ENCODE data around the gene KRT35.

The KRT35 gene

GRCh38 chr17:41512546-41513167 lies 31.7 kb upstream of the KRT35 start:
- DNase-seq (ENCODE audit: low read depth in 2 of 2, low spot score in 1 of 2), result no peak

GRCh38 chr17:41511716-41512115 lies 30.8 kb upstream of the KRT35 start:
- DNase-seq (ENCODE audit: low read depth in 2 of 2, low spot score in 1 of 2), result no peak

GRCh38 chr17:41511116-41511515 lies 30.2 kb upstream of the KRT35 start:
- DNase-seq (ENCODE audit: low read depth in 2 of 2, low spot score in 1 of 2), result no peak

- DNase-seq (ENCODE audit: low read depth in 2 of 2, low spot score in 1 of 2), result no peak
Measured at GRCh38 chr17:41510251-41511065, 29.5 kb upstream of the KRT35 start.

- no peak for DNase-seq (ENCODE audit: low read depth in 2 of 2, low spot score in 1 of 2)
Measured at GRCh38 chr17:41507315-41507880, 26.4 kb upstream of the KRT35 start.

GRCh38 chr17:41505809-41506767 lies 25.1 kb upstream of the KRT35 start:
- no peak for DNase-seq (ENCODE audit: low read depth in 2 of 2, low spot score in 1 of 2)

GRCh38 chr17:41505007-41505808 lies 24.3 kb upstream of the KRT35 start, which contains the start of gene KRT13:
KRT13 (minus strand) TSS chr17:41505612; CDS start chr17:41505550, 62 bp downstream.
- DNase-seq (ENCODE audit: low read depth in 2 of 2, low spot score in 1 of 2), result no peak

GRCh38 chr17:41504246-41504977 lies 23.5 kb upstream of the KRT35 start:
- no peak for DNase-seq (ENCODE audit: low read depth in 2 of 2, low spot score in 1 of 2)

GRCh38 chr17:41503202-41503601 lies 22.3 kb upstream of the KRT35 start:
- DNase-seq (ENCODE audit: low read depth in 2 of 2, low spot score in 1 of 2), result no peak

GRCh38 chr17:41500131-41500911 lies 19.4 kb upstream of the KRT35 start:
- no peak for DNase-seq (ENCODE audit: low read depth in 2 of 2, low spot score in 1 of 2)

- no peak for DNase-seq (ENCODE audit: low read depth in 2 of 2, low spot score in 1 of 2)
Measured at GRCh38 chr17:41499714-41500113, 18.8 kb upstream of the KRT35 start.

GRCh38 chr17:41498276-41498675 lies 17.3 kb upstream of the KRT35 start:
- DNase-seq (ENCODE audit: low read depth in 2 of 2, low spot score in 1 of 2), result no peak

GRCh38 chr17:41496803-41497484 lies 16.0 kb upstream of the KRT35 start:
- DNase-seq (ENCODE audit: low read depth in 2 of 2, low spot score in 1 of 2), result peak in 1 of 2 donors; percentile 10

- no peak for DNase-seq (ENCODE audit: low read depth in 2 of 2, low spot score in 1 of 2)
Measured at GRCh38 chr17:41494524-41494923, 13.6 kb upstream of the KRT35 start.

- no peak for DNase-seq (ENCODE audit: low read depth in 2 of 2, low spot score in 1 of 2)
Measured at GRCh38 chr17:41492771-41493170, 11.8 kb upstream of the KRT35 start.

- no peak for DNase-seq (ENCODE audit: low read depth in 2 of 2, low spot score in 1 of 2)
Measured at GRCh38 chr17:41492351-41492750, 11.4 kb upstream of the KRT35 start.

GRCh38 chr17:41491476-41491875 lies 10.5 kb upstream of the KRT35 start:
- no peak for DNase-seq (ENCODE audit: low read depth in 2 of 2, low spot score in 1 of 2)

Measured in stimulated activated CD8-positive, alpha-beta memory T cell treated with anti-CD3 and anti-CD28 coated beads, Interleukin-4, amount 100 ng/mL, for 4 hours (primary cell).